Astrocyte of the spinal cord (primary cell): ENCODE measurements around the gene ACTN2.

Experiments used
- DNase-seq: peaks from one replicate; pipeline ENCODE4 v3.0.0; 2011; ENCODE audit warnings: low read depth, low spot score
- H3K4me3 ChIP-seq: 2 replicates; pipeline ENCODE4 v1.5.1; 2011; ENCODE audit warnings: low read depth, mild to moderate bottlenecking, low read length, moderate library complexity
- CTCF ChIP-seq: IDR thresholded peaks from 2 replicates; pipeline ENCODE4 v1.5.1; 2012; ENCODE audit warnings: low read depth, mild to moderate bottlenecking, low read length, inconsistent platforms
- in situ Hi-C: cut with HindIII; loops from 2 replicates; pipeline ENCODE4 v1.10.0; 2017; ENCODE audit warnings: low sequenced_read_pairs

Gene ACTN2

GRCh38 chr1:236685917-236686814 is at the start of gene ACTN2:
Gene ACTN2, plus strand, starts transcription at chr1:236686499. Its CDS starts 175 bp downstream, at chr1:236686674.
- in situ Hi-C loops, result no loop called here
- peak within 1 kb of the TSS; percentile 33 for H3K4me3 ChIP-seq
- no peak for TF ChIP-seq CTCF
- DNase-seq, result no peak

- in situ Hi-C loops, result no loop called here
- no peak for DNase-seq
- TF ChIP-seq CTCF, result no peak
- H3K4me3 ChIP-seq, result no peak overlapping the region
Observed at GRCh38 chr1:236638945-236639344, 47.4 kb upstream of the ACTN2 start.

- in situ Hi-C loops, result no loop called here
- no peak for DNase-seq
- TF ChIP-seq CTCF, result no peak
- H3K4me3 ChIP-seq, result no peak overlapping the region
Observed at GRCh38 chr1:236639686-236640085, 46.6 kb upstream of the ACTN2 start.

- in situ Hi-C loops, result no loop called here
- no peak for TF ChIP-seq CTCF
- H3K4me3 ChIP-seq, result no peak overlapping the region
- no peak for DNase-seq
Observed at GRCh38 chr1:236642763-236643162, 43.5 kb upstream of the ACTN2 start.

GRCh38 chr1:236645016-236645680 is 41.2 kb upstream of the ACTN2 start:
- no peak for DNase-seq
- no peak for TF ChIP-seq CTCF
- in situ Hi-C loops, result no loop called here
- H3K4me3 ChIP-seq, result no peak overlapping the region

GRCh38 chr1:236654511-236654910 is 31.8 kb upstream of the ACTN2 start:
- TF ChIP-seq CTCF, result no peak
- in situ Hi-C loops, result no loop called here
- no peak for DNase-seq
- no peak overlapping the region for H3K4me3 ChIP-seq
